OCI-LY3 (cell line): Measurements from ENCODE around the gene KRT81.

Source experiments
- CTCF ChIP-seq: fragments of 200-600, 300-600 bp; sonication (generic); IDR thresholded peaks from 2 replicates; pipeline ENCODE4 v1.5.1; 2014; ENCODE audit warnings: antibody characterized with exemption, low read length, low read depth
- EZH2phosphoT487 ChIP-seq: fragments of 200-600 bp; shearing (Covaris generic); IDR thresholded peaks from 2 replicates; pipeline ENCODE4 v1.6.1; 2018; ENCODE audit warnings: antibody characterized with exemption, mixed run types, low read depth

DNA sequence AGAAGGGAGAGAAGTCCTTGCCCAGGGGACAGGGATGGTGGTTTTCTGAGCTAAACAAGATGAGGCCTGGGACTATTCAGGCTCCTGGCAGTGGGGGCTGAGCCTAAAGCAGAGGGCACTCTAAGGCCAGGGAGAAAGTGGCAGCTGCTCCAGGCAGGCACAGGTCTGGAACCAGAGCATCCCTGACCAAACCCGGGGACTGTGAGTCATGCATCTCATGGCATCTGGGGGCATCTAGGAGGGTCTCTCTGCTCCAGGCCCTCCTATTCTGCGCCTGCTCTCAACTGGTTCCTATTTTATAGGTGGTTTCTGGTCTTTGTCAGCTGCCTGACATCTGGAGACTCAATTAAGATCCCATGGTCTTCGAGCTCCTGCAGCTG, 46.7 kb downstream of the KRT81 start:
- no peak; the same call in 1 of the 2 replicates for TF ChIP-seq CTCF
- TF ChIP-seq EZH2phosphoT487, result no peak
